ENCODE results near the gene TNP1. TPM values are rescaled to one million over a fixed set of nuclear protein-coding genes. Genes with fewer than 3 reads are reported as not detected.

TNP1 gene
- total RNA-seq, 1 donor from 2014 or later, result not detected

DNA sequence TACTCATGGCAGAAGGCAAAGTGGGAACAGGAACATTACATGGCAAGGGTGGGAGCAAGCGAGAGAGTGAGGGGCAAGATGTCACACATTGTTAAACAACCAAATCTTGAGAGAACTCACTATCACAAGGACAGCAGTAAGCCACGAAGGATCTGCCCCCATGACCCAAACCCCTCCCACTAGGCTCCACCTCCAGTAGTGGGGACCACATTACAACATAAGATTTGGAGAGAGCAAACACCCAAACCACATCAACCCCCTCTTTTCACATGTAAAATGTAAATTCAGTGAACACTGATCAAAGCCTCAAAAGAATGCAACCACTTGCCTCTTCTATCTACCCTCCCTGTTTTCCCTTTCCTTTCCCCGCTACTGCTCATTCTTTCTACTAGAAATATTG, 43.6 kb upstream of the TNP1 start:
- DNase-seq (ENCODE audit: low spot score in 2 of 2, unreplicated experiment in 2 of 2), result no peak
- Mint-ChIP-seq H3K27me3 (ENCODE audit: low read depth) (no peaks in the 10 kb centered on the region), H3K4me3 (no peak overlapping the region), H3K36me3 (peaks cover 12% of the 10 kb centered on the region), H3K27ac (no peak overlapping the region), H3K9me3 (peaks cover 38% of the 10 kb centered on the region), H3K4me1 (no peaks in the 10 kb centered on the region)
- TF ChIP-seq, protein P1, sequence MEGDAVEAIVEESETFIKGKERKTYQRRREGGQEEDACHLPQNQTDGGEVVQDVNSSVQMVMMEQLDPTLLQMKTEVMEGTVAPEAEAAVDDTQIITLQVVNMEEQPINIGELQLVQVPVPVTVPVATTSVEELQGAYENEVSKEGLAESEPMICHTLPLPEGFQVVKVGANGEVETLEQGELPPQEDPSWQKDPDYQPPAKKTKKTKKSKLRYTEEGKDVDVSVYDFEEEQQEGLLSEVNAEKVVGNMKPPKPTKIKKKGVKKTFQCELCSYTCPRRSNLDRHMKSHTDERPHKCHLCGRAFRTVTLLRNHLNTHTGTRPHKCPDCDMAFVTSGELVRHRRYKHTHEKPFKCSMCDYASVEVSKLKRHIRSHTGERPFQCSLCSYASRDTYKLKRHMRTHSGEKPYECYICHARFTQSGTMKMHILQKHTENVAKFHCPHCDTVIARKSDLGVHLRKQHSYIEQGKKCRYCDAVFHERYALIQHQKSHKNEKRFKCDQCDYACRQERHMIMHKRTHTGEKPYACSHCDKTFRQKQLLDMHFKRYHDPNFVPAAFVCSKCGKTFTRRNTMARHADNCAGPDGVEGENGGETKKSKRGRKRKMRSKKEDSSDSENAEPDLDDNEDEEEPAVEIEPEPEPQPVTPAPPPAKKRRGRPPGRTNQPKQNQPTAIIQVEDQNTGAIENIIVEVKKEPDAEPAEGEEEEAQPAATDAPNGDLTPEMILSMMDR (IDR thresholded peaks at IDR 0.05; ENCODE audit: unreplicated experiment), result no peak

DNA sequence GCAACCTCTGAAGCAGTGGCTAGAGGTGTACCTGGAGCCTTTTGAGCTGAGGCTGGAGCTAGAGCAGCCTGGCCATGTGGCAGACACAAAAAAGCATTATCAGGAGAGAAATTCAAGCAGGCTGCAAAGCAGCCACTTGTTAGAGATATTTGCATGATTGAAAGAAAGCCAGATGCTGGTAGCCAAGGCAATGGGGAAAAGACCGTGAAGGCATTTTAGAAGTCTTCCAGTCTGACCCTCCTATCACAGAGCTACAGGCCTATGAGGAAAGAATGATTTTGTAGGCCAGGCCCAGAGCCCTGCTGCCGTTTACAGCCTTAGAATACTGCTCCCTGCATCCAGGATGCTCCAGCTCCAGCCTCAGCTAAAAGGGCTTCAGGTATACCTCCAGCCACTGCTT, 41.4 kb upstream of the TNP1 start:
- no peaks in the 10 kb centered on the region for H3K27me3 Mint-ChIP-seq (ENCODE audit: low read depth)
- peaks cover 45% of the 10 kb centered on the region for H3K9me3 Mint-ChIP-seq
- H3K4me1 Mint-ChIP-seq, result peaks cover 1% of the 10 kb centered on the region
- TF ChIP-seq, protein P1 (IDR thresholded peaks at IDR 0.05; ENCODE audit: unreplicated experiment), result no peak
- H3K36me3 Mint-ChIP-seq, result peaks cover 12% of the 10 kb centered on the region
- H3K4me3 Mint-ChIP-seq, result no peak overlapping the region
- no peak for DNase-seq (ENCODE audit: low spot score in 2 of 2, unreplicated experiment in 2 of 2)
- H3K27ac Mint-ChIP-seq, result no peak overlapping the region

DNA sequence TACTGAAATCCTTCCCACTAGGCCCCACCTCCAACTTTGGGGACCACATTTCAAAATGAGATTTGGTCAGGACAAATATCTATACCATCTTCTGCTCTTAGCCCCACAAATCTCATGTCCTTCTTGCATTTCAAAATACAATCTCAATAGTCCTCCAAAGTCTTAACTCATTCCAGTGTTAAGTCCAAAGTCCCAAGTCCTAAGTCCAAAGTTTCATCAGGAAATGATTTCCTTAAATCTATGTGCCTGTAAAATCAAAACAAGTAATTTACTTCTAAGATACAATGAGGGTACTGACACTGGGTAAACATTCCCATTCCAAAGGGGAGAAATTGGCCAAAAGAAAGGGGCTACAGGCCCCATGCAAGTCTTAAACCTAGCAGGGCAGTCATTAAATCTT, 40.5 kb upstream of the TNP1 start:
- Mint-ChIP-seq H3K4me1 (peaks cover 1% of the 10 kb centered on the region), H3K27ac (no peak overlapping the region), H3K27me3 (ENCODE audit: low read depth) (no peaks in the 10 kb centered on the region), H3K9me3 (peaks cover 45% of the 10 kb centered on the region), H3K36me3 (peaks cover 12% of the 10 kb centered on the region), H3K4me3 (no peak overlapping the region)
- DNase-seq (ENCODE audit: low spot score in 2 of 2, unreplicated experiment in 2 of 2), result no peak
- TF ChIP-seq, protein P1 (IDR thresholded peaks at IDR 0.05; ENCODE audit: unreplicated experiment), result no peak

DNA sequence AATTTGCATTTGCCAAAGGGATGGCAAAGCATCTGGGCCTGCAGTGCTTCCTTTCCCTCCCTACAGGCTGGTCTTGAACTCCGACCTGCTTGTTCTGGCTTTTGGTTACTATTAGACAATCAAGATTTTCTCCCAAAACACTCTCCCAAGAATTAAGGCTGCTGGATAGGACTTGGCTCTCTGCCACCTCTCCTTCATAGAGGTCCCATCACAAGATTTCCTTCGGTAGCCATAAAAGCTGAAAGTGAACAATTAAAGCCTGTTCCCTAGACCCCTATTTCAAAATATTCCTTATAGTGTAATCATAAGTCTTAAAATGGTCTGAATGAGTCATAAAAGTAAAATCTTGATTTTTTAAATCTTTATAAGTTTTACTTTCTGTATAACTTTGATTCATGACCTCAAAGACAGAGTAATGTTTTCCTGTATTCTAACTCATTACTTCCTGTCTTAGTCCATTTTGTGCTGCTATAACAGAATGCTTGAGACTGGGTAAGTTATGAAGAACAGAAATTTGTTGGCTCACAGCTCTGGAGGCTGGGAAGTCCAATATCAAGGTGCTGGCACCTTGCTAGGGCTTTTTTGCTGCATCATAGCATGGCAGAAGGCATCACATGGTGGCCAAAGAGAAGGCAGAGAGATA, 37.8 kb upstream of the TNP1 start:
- Mint-ChIP-seq H3K9me3 (peaks cover 26% of the 10 kb centered on the region), H3K4me3 (no peak overlapping the region), H3K36me3 (peaks cover 3% of the 10 kb centered on the region), H3K27me3 (ENCODE audit: low read depth) (no peaks in the 10 kb centered on the region), H3K27ac (no peak overlapping the region), H3K4me1 (peaks cover 1% of the 10 kb centered on the region)
- TF ChIP-seq, protein P1 (IDR thresholded peaks at IDR 0.05; ENCODE audit: unreplicated experiment), result no peak
- DNase-seq (ENCODE audit: low spot score in 2 of 2, unreplicated experiment in 2 of 2), result no peak

DNA sequence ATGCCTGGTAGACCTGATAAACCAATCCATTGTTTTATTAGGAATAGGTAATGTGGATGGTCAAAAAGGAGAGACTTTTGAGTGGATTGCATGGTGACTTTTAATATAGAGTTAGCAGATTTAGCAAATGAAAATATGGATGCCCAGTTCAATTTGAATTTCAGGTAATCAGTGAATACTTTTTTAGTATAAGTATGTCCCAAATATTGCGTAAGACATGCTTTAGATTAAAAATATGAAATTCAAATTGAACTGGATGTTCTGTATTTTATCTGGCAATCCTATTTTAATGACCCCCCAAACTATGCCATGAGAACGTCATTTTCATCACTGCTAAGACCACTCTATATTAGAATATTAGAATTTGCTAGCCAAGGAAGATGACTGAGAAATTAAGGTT, 30.3 kb upstream of the TNP1 start:
- no peaks in the 10 kb centered on the region for H3K4me1 Mint-ChIP-seq
- H3K4me3 Mint-ChIP-seq, result no peak overlapping the region
- TF ChIP-seq, protein P1 (IDR thresholded peaks at IDR 0.05; ENCODE audit: unreplicated experiment), result no peak
- no peak for DNase-seq (ENCODE audit: low spot score in 2 of 2, unreplicated experiment in 2 of 2)
- peaks cover 4% of the 10 kb centered on the region for H3K9me3 Mint-ChIP-seq
- H3K27ac Mint-ChIP-seq, result no peak overlapping the region
- H3K36me3 Mint-ChIP-seq, result no peaks in the 10 kb centered on the region
- no peaks in the 10 kb centered on the region for H3K27me3 Mint-ChIP-seq (ENCODE audit: low read depth)
